A549 treated with AZD2906 at 1 μM for 4 hours (cell line): ENCODE data around the gene OR5M11. TPM values are rescaled to one million over a fixed set of nuclear protein-coding genes. Genes with fewer than 3 reads are reported as not detected.

Source experiments
- total RNA-seq: library from RNA; stranded (reverse); fragments of 200-300 nt; extraction: Qiagen RNA extraction; gene quantifications from 5 replicates; pipeline ENCODE4 v1.2.3, GENCODE V29; 2022

The OR5M11 gene
- total RNA-seq, result not detected in 5 replicates

GRCh38 chr11:56543157-56543556 lies at the start of gene OR5M11:
Gene OR5M11, minus strand, starts transcription at chr11:56543257. Its CDS starts 0 bp downstream, at chr11:56543257.

GRCh38 chr11:56577621-56578020 lies 34.6 kb upstream of the OR5M11 start, which contains the start of gene OR5M10:
Gene OR5M10, minus strand, starts transcription at chr11:56577721. Its CDS starts 0 bp downstream, at chr11:56577721.

Other genes with a start within 250 kb of the OR5M11 start
- not detected in 5 replicates for gene OR8K3, start 228.1 kb downstream of the OR5M11 start, total RNA-seq
- not detected in 5 replicates for gene OR8K1, start 197.2 kb downstream of the OR5M11 start, total RNA-seq
- not detected in 5 replicates for gene OR8J1, start 189.0 kb downstream of the OR5M11 start, total RNA-seq
- gene OR8U1, start 167.6 kb downstream of the OR5M11 start, total RNA-seq, result not detected in 5 replicates
- gene OR5AL1, start 130.6 kb downstream of the OR5M11 start, total RNA-seq, result not detected in 5 replicates
- not detected in 5 replicates for gene OR5M3, start 69.9 kb downstream of the OR5M11 start, total RNA-seq
- not detected in 5 replicates for gene OR5M8, start 51.9 kb downstream of the OR5M11 start, total RNA-seq
- gene OR5M10, start 34.5 kb upstream of the OR5M11 start, total RNA-seq, result not detected in 5 replicates
- not detected in 5 replicates for gene OR5M1, start 71.6 kb upstream of the OR5M11 start, total RNA-seq
- not detected in 5 replicates for gene OR5AP2, start 99.2 kb upstream of the OR5M11 start, total RNA-seq
- not detected in 5 replicates for gene OR5AR1, start 120.4 kb upstream of the OR5M11 start, total RNA-seq
- gene OR9G1, start 155.8 kb upstream of the OR5M11 start, total RNA-seq, result not detected in 5 replicates
- gene OR9G4, start 205.4 kb upstream of the OR5M11 start, total RNA-seq, result not detected in 5 replicates